Measurements from ENCODE around the gene DYSF. TPM values are rescaled to one million over a fixed set of nuclear protein-coding genes. Genes with fewer than 3 reads are reported as not detected.

Gene DYSF
- total RNA-seq, 1 experiment from 2014 or later, result 0.89 TPM

- CTCF ChIA-PET, result no interaction called here
- RAD21 ChIA-PET (ENCODE audit: low non-redundant PET in 1 of 2, low total read pairs in 2 of 2, uncharacterized antibody in 2 of 2, unreplicated experiment in 2 of 2), result no interaction called here
- POLR2A ChIA-PET, result no interaction called here
- H3K4me1 ChIP-seq (ENCODE audit: control insufficient read depth in 1 of 2, insufficient read depth in 2 of 2, low read length in 2 of 2), result no peaks in the 10 kb centered on the region
- H3K27me3 ChIP-seq (ENCODE audit: insufficient read depth, low read length), result no peaks in the 10 kb centered on the region
- ATAC-seq, result no peak
- H3K4me2 ChIP-seq (ENCODE audit: low read length), result no peak overlapping the region
- no peak overlapping the region for H3K4me3 ChIP-seq (replicated peaks in 1 of 2; ENCODE audit: low read depth in 1 of 2, low read length in 2 of 2)
- no TSS peak for BruUV-seq (replicated peaks)
- H2AFZ ChIP-seq (ENCODE audit: low read depth, low read length, poor library complexity, severe bottlenecking), result no peak overlapping the region
- no peaks in the 10 kb centered on the region for H3K36me3 ChIP-seq (ENCODE audit: control insufficient read depth in 1 of 2, insufficient read depth in 2 of 2, low read length in 2 of 2)
- TF ChIP-seq EGR1 (IDR thresholded peaks at IDR 0.05; ENCODE audit: low read depth) (no peak), SIN3A (IDR thresholded peaks at IDR 0.05; ENCODE audit: low read depth) (no peak), CEBPB (IDR thresholded peaks at IDR 0.05; ENCODE audit: low read depth) (no peak), EZH2 (IDR thresholded peaks at IDR 0.05) (no peak), TCF7L2 (IDR thresholded peaks at IDR 0.05; ENCODE audit: borderline replicate concordance, extremely low read depth, insufficient read depth, insufficient read length) (no peak), JUND (IDR thresholded peaks at IDR 0.05) (no peak), ELF1 (IDR thresholded peaks at IDR 0.05; ENCODE audit: borderline replicate concordance, low read depth) (no peak)
- TF ChIP-seq, protein P1, sequence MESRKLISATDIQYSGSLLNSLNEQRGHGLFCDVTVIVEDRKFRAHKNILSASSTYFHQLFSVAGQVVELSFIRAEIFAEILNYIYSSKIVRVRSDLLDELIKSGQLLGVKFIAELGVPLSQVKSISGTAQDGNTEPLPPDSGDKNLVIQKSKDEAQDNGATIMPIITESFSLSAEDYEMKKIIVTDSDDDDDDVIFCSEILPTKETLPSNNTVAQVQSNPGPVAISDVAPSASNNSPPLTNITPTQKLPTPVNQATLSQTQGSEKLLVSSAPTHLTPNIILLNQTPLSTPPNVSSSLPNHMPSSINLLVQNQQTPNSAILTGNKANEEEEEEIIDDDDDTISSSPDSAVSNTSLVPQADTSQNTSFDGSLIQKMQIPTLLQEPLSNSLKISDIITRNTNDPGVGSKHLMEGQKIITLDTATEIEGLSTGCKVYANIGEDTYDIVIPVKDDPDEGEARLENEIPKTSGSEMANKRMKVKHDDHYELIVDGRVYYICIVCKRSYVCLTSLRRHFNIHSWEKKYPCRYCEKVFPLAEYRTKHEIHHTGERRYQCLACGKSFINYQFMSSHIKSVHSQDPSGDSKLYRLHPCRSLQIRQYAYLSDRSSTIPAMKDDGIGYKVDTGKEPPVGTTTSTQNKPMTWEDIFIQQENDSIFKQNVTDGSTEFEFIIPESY (IDR thresholded peaks at IDR 0.05; ENCODE audit: extremely low read depth, insufficient replicate concordance, low read length), result no peak
- intact Hi-C loops (cut with micrococcal nuclease), result no loop called here
- no peak overlapping the region for H3K27ac ChIP-seq (ENCODE audit: low read depth, low read length)
- no peaks in the 10 kb centered on the region for H3K9me2 ChIP-seq (ENCODE audit: insufficient read depth)
- H3K9ac ChIP-seq (ENCODE audit: low read length), result no peak overlapping the region
- H3K9me3 ChIP-seq (ENCODE audit: control insufficient read depth in 1 of 2, insufficient read depth in 1 of 2, low read depth in 1 of 2, low read length in 2 of 2), result no peaks in the 10 kb centered on the region
- no peaks in the 10 kb centered on the region for H3K79me2 ChIP-seq (ENCODE audit: insufficient read depth, low read length)
- H4K20me1 ChIP-seq (ENCODE audit: insufficient read depth), result no peaks in the 10 kb centered on the region
- no peak for DNase-seq (ENCODE audit: low read depth, low spot score)
Measured at GRCh38 chr2:71589763-71590162, 136.4 kb downstream of the DYSF start.

DNA sequence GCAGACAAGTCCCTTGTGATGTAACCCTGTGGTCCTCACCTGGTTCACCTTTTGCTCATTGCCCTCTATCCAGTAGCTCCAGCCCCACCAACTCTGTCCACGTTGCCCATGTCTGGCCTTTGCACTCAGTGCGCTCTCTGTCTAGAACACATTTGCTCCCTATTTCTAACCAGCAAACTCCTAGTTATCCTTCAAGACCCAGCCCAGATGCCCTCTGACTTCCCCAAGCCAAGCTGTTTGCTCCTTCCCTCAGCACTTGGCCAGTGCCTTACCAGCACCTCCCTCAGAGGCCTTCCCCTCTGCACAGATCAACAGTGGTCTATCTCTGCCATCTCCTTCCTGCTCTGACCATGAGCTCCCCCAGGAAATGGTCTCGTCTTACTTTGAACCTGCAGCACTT is 137.7 kb downstream of the DYSF start:
- ChIA-PET RAD21 (ENCODE audit: low non-redundant PET in 1 of 2, low total read pairs in 2 of 2, uncharacterized antibody in 2 of 2, unreplicated experiment in 2 of 2) (no interaction called here), POLR2A (no interaction called here), CTCF (no interaction called here)
- DNase-seq (ENCODE audit: low read depth, low spot score), result no peak
- Histone ChIP-seq H3K9me2 (ENCODE audit: insufficient read depth) (no peaks in the 10 kb centered on the region), H3K79me2 (ENCODE audit: insufficient read depth, low read length) (no peaks in the 10 kb centered on the region), H3K9ac (ENCODE audit: low read length) (no peak overlapping the region), H3K4me1 (ENCODE audit: control insufficient read depth in 1 of 2, insufficient read depth in 2 of 2, low read length in 2 of 2) (no peaks in the 10 kb centered on the region), H3K27ac (ENCODE audit: low read depth, low read length) (no peak overlapping the region), H3K27me3 (ENCODE audit: insufficient read depth, low read length) (no peaks in the 10 kb centered on the region), H3K4me2 (ENCODE audit: low read length) (no peak overlapping the region), H3K4me3 (replicated peaks in 1 of 2; ENCODE audit: low read depth in 1 of 2, low read length in 2 of 2) (no peak overlapping the region), H2AFZ (ENCODE audit: low read depth, low read length, poor library complexity, severe bottlenecking) (no peak overlapping the region), H4K20me1 (ENCODE audit: insufficient read depth) (no peaks in the 10 kb centered on the region), H3K9me3 (ENCODE audit: control insufficient read depth in 1 of 2, insufficient read depth in 1 of 2, low read depth in 1 of 2, low read length in 2 of 2) (no peaks in the 10 kb centered on the region), H3K36me3 (ENCODE audit: control insufficient read depth in 1 of 2, insufficient read depth in 2 of 2, low read length in 2 of 2) (no peaks in the 10 kb centered on the region)
- BruUV-seq (replicated peaks), result no TSS peak
- TF ChIP-seq, protein P2, sequence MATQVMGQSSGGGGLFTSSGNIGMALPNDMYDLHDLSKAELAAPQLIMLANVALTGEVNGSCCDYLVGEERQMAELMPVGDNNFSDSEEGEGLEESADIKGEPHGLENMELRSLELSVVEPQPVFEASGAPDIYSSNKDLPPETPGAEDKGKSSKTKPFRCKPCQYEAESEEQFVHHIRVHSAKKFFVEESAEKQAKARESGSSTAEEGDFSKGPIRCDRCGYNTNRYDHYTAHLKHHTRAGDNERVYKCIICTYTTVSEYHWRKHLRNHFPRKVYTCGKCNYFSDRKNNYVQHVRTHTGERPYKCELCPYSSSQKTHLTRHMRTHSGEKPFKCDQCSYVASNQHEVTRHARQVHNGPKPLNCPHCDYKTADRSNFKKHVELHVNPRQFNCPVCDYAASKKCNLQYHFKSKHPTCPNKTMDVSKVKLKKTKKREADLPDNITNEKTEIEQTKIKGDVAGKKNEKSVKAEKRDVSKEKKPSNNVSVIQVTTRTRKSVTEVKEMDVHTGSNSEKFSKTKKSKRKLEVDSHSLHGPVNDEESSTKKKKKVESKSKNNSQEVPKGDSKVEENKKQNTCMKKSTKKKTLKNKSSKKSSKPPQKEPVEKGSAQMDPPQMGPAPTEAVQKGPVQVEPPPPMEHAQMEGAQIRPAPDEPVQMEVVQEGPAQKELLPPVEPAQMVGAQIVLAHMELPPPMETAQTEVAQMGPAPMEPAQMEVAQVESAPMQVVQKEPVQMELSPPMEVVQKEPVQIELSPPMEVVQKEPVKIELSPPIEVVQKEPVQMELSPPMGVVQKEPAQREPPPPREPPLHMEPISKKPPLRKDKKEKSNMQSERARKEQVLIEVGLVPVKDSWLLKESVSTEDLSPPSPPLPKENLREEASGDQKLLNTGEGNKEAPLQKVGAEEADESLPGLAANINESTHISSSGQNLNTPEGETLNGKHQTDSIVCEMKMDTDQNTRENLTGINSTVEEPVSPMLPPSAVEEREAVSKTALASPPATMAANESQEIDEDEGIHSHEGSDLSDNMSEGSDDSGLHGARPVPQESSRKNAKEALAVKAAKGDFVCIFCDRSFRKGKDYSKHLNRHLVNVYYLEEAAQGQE (IDR thresholded peaks at IDR 0.05; ENCODE audit: low read depth), result no peak
- TF ChIP-seq POLR2AphosphoS5 (IDR thresholded peaks at IDR 0.05; ENCODE audit: low read depth, low read length) (no peak), RAD21 (IDR thresholded peaks at IDR 0.05; ENCODE audit: low read depth) (no peak)
- intact Hi-C loops (cut with micrococcal nuclease), result no loop called here
- ATAC-seq, result no peak
